ENCODE results near the gene CPT1C.
A peak's percentile ranks its signal among the peaks of the same experiment; 100 is the strongest.

DNA sequence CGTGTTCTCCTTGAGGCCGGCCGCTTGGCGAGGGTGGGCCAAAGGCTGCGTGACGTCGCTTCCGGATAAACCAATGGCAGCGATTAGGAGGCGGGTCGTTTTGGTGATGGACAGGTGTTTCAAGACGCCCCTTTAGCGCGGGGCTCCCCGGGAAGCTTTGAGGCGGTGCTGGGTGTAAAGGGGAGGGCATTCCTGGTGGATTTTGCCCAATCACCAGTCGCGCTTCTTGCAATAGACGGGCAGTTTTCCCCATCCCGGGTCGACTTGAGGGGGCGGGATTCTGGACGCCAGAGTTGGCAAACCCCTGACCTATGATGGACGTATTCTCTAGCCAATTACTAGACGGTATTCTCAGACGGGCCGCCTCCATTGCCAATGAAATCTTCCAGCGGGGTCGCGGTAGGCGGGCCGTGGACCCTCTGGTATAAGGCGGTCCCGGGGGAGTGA, 14.1 kb upstream of the CPT1C start:
- TF ChIP-seq POLR2A (IDR thresholded peaks at IDR 0.05), result no peak
- TF ChIP-seq, protein P1, sequence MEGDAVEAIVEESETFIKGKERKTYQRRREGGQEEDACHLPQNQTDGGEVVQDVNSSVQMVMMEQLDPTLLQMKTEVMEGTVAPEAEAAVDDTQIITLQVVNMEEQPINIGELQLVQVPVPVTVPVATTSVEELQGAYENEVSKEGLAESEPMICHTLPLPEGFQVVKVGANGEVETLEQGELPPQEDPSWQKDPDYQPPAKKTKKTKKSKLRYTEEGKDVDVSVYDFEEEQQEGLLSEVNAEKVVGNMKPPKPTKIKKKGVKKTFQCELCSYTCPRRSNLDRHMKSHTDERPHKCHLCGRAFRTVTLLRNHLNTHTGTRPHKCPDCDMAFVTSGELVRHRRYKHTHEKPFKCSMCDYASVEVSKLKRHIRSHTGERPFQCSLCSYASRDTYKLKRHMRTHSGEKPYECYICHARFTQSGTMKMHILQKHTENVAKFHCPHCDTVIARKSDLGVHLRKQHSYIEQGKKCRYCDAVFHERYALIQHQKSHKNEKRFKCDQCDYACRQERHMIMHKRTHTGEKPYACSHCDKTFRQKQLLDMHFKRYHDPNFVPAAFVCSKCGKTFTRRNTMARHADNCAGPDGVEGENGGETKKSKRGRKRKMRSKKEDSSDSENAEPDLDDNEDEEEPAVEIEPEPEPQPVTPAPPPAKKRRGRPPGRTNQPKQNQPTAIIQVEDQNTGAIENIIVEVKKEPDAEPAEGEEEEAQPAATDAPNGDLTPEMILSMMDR (IDR thresholded peaks at IDR 0.05), result peak in 1 of 5 experiments; percentile 34
- no peak for TF ChIP-seq EP300 (IDR thresholded peaks at IDR 0.05)

All from tibial nerve (tissue), 4 donors.